ENCODE data around the gene SLC35F2.
"Not testable (repeated sequence)": the region's sequence is repeated elsewhere in the genome, so short reads cannot be mapped to it uniquely, and the experiment has no call there.

Gene SLC35F2

DNA sequence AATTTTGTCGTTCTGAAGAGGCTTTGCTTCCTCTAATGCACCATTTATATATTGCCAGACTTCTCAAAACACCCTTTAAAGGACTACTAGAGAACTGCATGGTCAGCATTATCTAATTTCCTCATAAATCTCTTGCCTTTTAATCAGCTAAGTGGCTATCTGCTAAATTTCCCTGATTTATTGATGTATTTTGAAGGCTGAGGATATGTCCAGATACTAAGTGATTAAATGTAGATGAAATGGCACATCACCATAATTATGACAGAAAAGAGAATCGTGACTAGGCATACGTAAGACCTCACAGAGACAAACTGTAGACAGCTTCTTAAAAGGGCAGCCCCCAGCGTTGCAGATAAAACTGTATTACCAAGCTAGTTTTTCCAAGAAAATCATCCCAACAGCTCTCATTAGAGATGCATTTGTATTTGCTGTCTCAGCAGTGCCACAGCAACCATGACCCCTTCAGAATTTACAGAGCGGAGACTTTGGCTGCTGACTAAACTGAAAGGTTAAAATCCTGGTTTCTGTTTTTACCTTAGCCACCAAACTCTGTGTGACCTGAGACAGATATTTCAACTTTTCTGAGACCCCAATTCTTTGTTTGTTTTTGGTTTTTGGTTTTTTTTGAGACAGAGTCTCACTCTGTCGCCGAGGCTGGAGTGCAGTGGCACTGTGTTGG is 79.6 kb downstream of the SLC35F2 start:
- DNase-seq = no peak
- no peaks in the 10 kb centered on the region for H3K36me3 Mint-ChIP-seq (ENCODE audit: low read depth)
- no peak overlapping the region for H3K27ac Mint-ChIP-seq
- H3K4me1 Mint-ChIP-seq = no peaks in the 10 kb centered on the region
- H3K9me3 Mint-ChIP-seq = peaks cover 4% of the 10 kb centered on the region
- TF ChIP-seq, protein P1, sequence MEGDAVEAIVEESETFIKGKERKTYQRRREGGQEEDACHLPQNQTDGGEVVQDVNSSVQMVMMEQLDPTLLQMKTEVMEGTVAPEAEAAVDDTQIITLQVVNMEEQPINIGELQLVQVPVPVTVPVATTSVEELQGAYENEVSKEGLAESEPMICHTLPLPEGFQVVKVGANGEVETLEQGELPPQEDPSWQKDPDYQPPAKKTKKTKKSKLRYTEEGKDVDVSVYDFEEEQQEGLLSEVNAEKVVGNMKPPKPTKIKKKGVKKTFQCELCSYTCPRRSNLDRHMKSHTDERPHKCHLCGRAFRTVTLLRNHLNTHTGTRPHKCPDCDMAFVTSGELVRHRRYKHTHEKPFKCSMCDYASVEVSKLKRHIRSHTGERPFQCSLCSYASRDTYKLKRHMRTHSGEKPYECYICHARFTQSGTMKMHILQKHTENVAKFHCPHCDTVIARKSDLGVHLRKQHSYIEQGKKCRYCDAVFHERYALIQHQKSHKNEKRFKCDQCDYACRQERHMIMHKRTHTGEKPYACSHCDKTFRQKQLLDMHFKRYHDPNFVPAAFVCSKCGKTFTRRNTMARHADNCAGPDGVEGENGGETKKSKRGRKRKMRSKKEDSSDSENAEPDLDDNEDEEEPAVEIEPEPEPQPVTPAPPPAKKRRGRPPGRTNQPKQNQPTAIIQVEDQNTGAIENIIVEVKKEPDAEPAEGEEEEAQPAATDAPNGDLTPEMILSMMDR (IDR thresholded peaks at IDR 0.05) = no peak
- no peak overlapping the region for H3K4me3 Mint-ChIP-seq
- peaks cover 9% of the 10 kb centered on the region for H3K27me3 Mint-ChIP-seq (ENCODE audit: low read depth, poor library complexity)

DNA sequence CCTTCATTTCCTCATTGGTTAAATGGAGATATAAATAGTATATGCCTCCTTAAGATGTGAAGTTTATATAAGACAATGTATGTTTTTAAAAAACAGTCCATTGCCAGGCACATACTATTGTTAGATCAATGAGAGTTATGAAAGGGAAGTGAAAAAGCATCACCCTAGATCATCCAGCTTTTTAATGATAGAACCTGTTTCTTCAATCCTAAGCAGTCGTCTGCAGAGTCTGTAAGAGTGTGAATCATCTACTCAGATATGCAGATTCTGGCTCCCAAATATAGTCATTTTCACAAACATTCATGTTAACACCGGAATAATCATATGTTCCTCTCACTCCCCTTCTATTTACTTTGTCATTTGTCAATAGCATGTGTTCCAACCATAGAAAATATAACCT is 81.5 kb downstream of the SLC35F2 start:
- Mint-ChIP-seq H3K4me3 (no peak overlapping the region), H3K27ac (no peak overlapping the region), H3K27me3 (ENCODE audit: low read depth, poor library complexity) (peaks cover 9% of the 10 kb centered on the region), H3K9me3 (peaks cover under 1% of the 10 kb centered on the region), H3K36me3 (ENCODE audit: low read depth) (no peaks in the 10 kb centered on the region), H3K4me1 (no peaks in the 10 kb centered on the region)
- TF ChIP-seq, protein P1 (IDR thresholded peaks at IDR 0.05) = no peak
- DNase-seq = no peak

DNA sequence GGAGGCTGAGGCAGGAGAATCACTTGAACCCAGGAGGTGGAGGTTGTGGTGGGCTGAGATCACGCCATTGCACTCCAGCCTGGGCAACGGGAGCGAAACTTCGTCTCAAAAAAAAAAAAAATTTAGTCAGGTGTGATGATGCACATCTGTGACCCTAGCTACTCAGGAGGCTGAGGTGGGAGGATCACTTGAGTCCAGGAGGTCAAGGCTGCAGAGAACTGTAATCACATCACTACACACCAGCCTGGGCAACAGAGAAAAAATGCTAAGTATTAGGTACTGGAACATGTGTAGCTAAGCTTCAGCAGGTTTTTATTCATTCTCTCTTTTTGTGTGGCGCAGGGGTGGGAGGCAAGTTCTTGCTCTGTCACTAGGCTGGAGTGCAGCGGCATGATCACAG is 82.5 kb downstream of the SLC35F2 start:
- TF ChIP-seq, protein P1 (IDR thresholded peaks at IDR 0.05) = no peak
- Mint-ChIP-seq H3K4me1 (no peaks in the 10 kb centered on the region), H3K27ac (no peak overlapping the region)

DNA sequence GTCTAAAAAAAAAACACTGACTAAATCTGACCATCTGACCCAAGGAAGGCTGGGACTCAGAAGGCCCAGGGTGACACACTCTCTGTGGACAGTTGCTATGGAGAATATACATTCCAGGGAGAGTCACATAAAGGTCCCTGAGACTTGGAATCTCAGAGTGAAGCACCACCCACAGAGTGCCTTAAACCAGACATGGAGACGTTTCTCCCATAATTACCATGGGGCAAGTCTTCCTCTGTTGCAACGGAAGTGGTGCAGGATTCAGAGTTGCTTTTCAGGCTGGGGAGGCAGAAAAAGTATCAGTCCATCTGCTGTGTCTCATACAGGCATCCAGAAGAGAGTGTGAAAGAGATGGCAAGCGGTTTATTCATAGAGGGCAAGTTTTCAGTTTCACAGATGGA is 88.0 kb downstream of the SLC35F2 start:
- Mint-ChIP-seq H3K36me3 (ENCODE audit: low read depth) (no peaks in the 10 kb centered on the region), H3K9me3 (no peaks in the 10 kb centered on the region), H3K4me1 (peaks cover 13% of the 10 kb centered on the region), H3K4me3 (no peak overlapping the region), H3K27me3 (ENCODE audit: low read depth, poor library complexity) (peaks cover 3% of the 10 kb centered on the region), H3K27ac (no peak overlapping the region)
- DNase-seq = no peak
- TF ChIP-seq, protein P1 (IDR thresholded peaks at IDR 0.05) = no peak

More for the DNA sequence above, 82.5 kb downstream of the SLC35F2 start:
- no peaks in the 10 kb centered on the region for H3K9me3 Mint-ChIP-seq
- DNase-seq = no peak
- H3K27me3 Mint-ChIP-seq (ENCODE audit: low read depth, poor library complexity) = peaks cover 6% of the 10 kb centered on the region
- no peak overlapping the region for H3K4me3 Mint-ChIP-seq
- H3K36me3 Mint-ChIP-seq (ENCODE audit: low read depth) = no peaks in the 10 kb centered on the region

DNA sequence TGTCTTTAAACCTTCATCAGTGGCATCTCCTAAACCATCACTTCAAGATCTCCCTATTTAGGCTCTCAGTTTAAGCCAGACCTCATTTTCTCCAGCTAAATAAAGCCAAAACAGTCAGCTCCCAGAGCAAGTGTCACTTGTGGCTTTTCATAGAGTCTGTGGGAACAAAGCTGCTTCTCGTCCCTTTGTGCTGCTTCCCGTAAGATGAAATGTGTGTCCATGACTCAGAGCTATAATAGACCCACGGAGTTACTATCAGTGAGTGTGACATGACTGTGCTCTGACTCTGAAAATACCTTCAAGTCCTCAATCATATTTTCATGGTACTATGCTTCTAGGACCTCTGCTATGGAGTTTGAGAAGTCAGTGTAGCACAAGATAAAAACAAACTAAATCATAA is 89.4 kb downstream of the SLC35F2 start:
- Mint-ChIP-seq H3K4me1 (peaks cover 13% of the 10 kb centered on the region), H3K36me3 (ENCODE audit: low read depth) (no peaks in the 10 kb centered on the region), H3K4me3 (no peak overlapping the region), H3K9me3 (peaks cover 3% of the 10 kb centered on the region), H3K27me3 (ENCODE audit: low read depth, poor library complexity) (peaks cover 3% of the 10 kb centered on the region), H3K27ac (no peak overlapping the region)
- no peak for DNase-seq
- TF ChIP-seq, protein P1 (IDR thresholded peaks at IDR 0.05) = no peak

DNA sequence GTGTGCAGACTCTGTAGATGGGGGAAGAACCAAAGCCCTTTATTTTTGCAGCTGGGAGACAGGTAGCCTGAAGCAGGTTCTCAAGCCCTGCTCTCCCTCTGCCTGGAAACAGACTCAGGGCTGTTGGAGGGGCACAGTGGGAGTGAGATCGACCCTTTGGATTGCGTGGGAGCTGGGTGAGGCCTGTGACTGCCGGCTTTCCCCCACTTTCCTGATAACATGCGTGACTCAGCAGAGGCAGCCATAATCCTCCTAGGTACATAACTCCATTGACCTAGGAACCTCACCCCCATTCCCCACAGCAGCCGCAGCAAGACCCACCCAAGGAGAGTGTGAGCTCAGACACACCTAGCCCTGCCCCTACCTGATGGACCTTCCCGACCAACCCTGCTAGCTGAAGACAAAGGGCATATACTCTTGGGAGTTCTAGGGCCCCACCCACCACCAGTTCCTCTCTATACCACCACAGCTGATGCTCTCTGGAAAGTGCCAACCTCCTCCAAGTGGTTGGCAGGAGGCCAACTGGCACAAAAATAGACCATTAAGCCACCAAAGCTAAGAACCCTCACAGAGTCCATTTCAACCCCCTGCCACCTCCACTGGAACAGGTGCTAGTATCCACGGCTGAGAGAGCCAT is 99.8 kb downstream of the SLC35F2 start:
- not testable (repeated sequence) for H3K4me1 Mint-ChIP-seq; H3K4me3 Mint-ChIP-seq; H3K27ac Mint-ChIP-seq; DNase-seq; H3K27me3 Mint-ChIP-seq (ENCODE audit: low read depth, poor library complexity); H3K36me3 Mint-ChIP-seq (ENCODE audit: low read depth)
- peaks cover 42% of the 10 kb centered on the region for H3K9me3 Mint-ChIP-seq
